ENCODE measurements around the gene PKN2. TPM values are rescaled to one million over a fixed set of nuclear protein-coding genes. Genes with fewer than 3 reads are reported as not detected.

The PKN2 gene
- total and polyA plus RNA-seq, 2 donors (not counting 1 experiment from before 2014, with no cell fraction given), result 11.9 to 51.6 TPM

DNA sequence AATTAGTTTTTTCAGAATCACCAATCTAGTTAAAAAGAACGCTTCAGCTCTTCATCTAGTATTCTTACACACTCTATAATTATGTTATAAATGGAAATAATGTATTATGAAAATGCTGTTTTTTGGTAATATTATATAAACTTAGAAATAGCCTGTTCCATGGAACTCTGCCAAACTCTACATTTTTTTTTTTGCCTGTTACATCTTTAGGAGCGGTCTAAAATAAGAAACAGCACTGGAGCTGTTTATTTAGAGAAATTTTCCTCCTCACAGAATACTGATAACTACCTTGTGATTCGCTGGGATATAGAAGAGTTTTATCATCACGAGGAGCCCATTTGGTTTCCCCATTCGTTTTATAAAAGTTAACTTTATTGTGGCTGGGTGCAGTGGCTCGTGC lies 58.5 kb downstream of the PKN2 start:
- peaks cover 17% of the 10 kb centered on the region for H3K4me1 Mint-ChIP-seq

GRCh38 chr1:88744142-88744541 lies 60.1 kb downstream of the PKN2 start:
- H3K4me3 ChIP-seq (ENCODE audit: control extremely low read depth in 1 of 5, extremely low read depth in 1 of 5, insufficient read depth in 1 of 5, low read depth in 2 of 5, low read length in 4 of 5), result no peak overlapping the region
- no peak overlapping the region for H3K4me3 Mint-ChIP-seq
- TF ChIP-seq EZH2 (IDR thresholded peaks at IDR 0.05; ENCODE audit: borderline replicate concordance, insufficient read depth, low read depth, low read length, poor library complexity, severe bottlenecking) (no peak), CTCF (IDR thresholded peaks at IDR 0.05) (no peak)
- ChIA-PET POLR2A (no interaction called here), CTCF (interaction anchor here (1.3 kb wide), 1 partner anchor 15 kb away, joined by 4 read pairs; no protein-coding TSS in a partner anchor)
- H3K4me1 Mint-ChIP-seq, result peaks cover 14% of the 10 kb centered on the region
- H3K27ac Mint-ChIP-seq, result no peak overlapping the region
- H3K36me3 ChIP-seq (replicated peaks in 1 of 2; ENCODE audit: control extremely low read depth in 1 of 2, control insufficient read depth in 1 of 2, extremely low read depth in 1 of 2, insufficient read depth in 2 of 2, low read length in 1 of 2), result peaks cover 4 to 11% of the 10 kb centered on the region in 2 experiments
- no peaks in the 10 kb centered on the region for H3K79me2 ChIP-seq (ENCODE audit: control insufficient read depth, insufficient read depth, low read length)
- H3K9ac ChIP-seq (ENCODE audit: low read length), result no peak overlapping the region
- no peaks in the 10 kb centered on the region for H3K27me3 Mint-ChIP-seq
- intact Hi-C loops (cut with micrococcal nuclease), result no loop called here
- H3K4me2 ChIP-seq (replicated peaks; ENCODE audit: low read depth, low read length, poor library complexity, severe bottlenecking), result no peak overlapping the region
- no peak for DNase-seq
- WGBS (ENCODE audit: insufficient coverage), result 90% methylated on average over 3 of the region's 3 CpGs
- no peak overlapping the region for H3K27ac ChIP-seq (ENCODE audit: low read length in 2 of 2)
- no peaks in the 10 kb centered on the region for H3K27me3 ChIP-seq (replicated peaks in 1 of 4; ENCODE audit: control extremely low read depth in 1 of 4, control insufficient read depth in 3 of 4, insufficient read depth in 4 of 4, low read length in 3 of 4)
- H3K9me3 Mint-ChIP-seq (ENCODE audit: insufficient read depth), result no peaks in the 10 kb centered on the region
- no peak for ATAC-seq (ENCODE audit: low read depth)
- H3K9me3 ChIP-seq (ENCODE audit: control extremely low read depth in 1 of 3, control insufficient read depth in 2 of 3, insufficient read depth in 1 of 3, low read length in 2 of 3), result no peaks in the 10 kb centered on the region
- no peak overlapping the region for H2AFZ ChIP-seq (ENCODE audit: insufficient read depth, low read depth, low read length, poor library complexity, severe bottlenecking)
- H4K20me1 ChIP-seq (ENCODE audit: control insufficient read depth, insufficient read depth, low read length, poor library complexity, severe bottlenecking), result peaks cover 4% of the 10 kb centered on the region
- H3K4me1 ChIP-seq (ENCODE audit: control insufficient read depth in 2 of 2, insufficient read depth in 2 of 2, low read length in 2 of 2), result no peaks in the 10 kb centered on the region

More for the DNA sequence above, 58.5 kb downstream of the PKN2 start:
- H2AFZ ChIP-seq (ENCODE audit: insufficient read depth, low read depth, low read length, poor library complexity, severe bottlenecking), result no peak overlapping the region
- peaks cover 5% of the 10 kb centered on the region for H3K79me2 ChIP-seq (ENCODE audit: control insufficient read depth, insufficient read depth, low read length)
- peaks cover 6% of the 10 kb centered on the region for H4K20me1 ChIP-seq (ENCODE audit: control insufficient read depth, insufficient read depth, low read length, poor library complexity, severe bottlenecking)
- Mint-ChIP-seq H3K4me3 (no peak overlapping the region), H3K27me3 (no peaks in the 10 kb centered on the region), H3K9me3 (ENCODE audit: insufficient read depth) (no peaks in the 10 kb centered on the region), H3K27ac (no peak overlapping the region)
- H3K27me3 ChIP-seq (replicated peaks in 1 of 4; ENCODE audit: control extremely low read depth in 1 of 4, control insufficient read depth in 3 of 4, insufficient read depth in 4 of 4, low read length in 3 of 4), result no peaks in the 10 kb centered on the region
- CTCF ChIA-PET, result no interaction called here
- no peak overlapping the region for H3K4me3 ChIP-seq (ENCODE audit: control extremely low read depth in 1 of 5, extremely low read depth in 1 of 5, insufficient read depth in 1 of 5, low read depth in 2 of 5, low read length in 4 of 5)
- TF ChIP-seq CTCF (IDR thresholded peaks at IDR 0.05) (no peak), EZH2 (IDR thresholded peaks at IDR 0.05; ENCODE audit: borderline replicate concordance, insufficient read depth, low read depth, low read length, poor library complexity, severe bottlenecking) (no peak)
- ATAC-seq (ENCODE audit: low read depth), result no peak
- no peak overlapping the region for H3K4me2 ChIP-seq (replicated peaks; ENCODE audit: low read depth, low read length, poor library complexity, severe bottlenecking)
- POLR2A ChIA-PET, result no interaction called here
- no peak overlapping the region for H3K27ac ChIP-seq (ENCODE audit: low read length in 2 of 2)
- peaks cover 0 to under 1% (median 0%) of the 10 kb centered on the region in 3 donors for H3K9me3 ChIP-seq (ENCODE audit: control extremely low read depth in 1 of 3, control insufficient read depth in 2 of 3, insufficient read depth in 1 of 3, low read length in 2 of 3)
- intact Hi-C loops (cut with micrococcal nuclease), result no loop called here
- H3K9ac ChIP-seq (ENCODE audit: low read length), result no peak overlapping the region
- no peaks in the 10 kb centered on the region for H3K4me1 ChIP-seq (ENCODE audit: control insufficient read depth in 2 of 2, insufficient read depth in 2 of 2, low read length in 2 of 2)
- no peak for DNase-seq
- H3K36me3 ChIP-seq (replicated peaks in 1 of 2; ENCODE audit: control extremely low read depth in 1 of 2, control insufficient read depth in 1 of 2, extremely low read depth in 1 of 2, insufficient read depth in 2 of 2, low read length in 1 of 2), result peaks cover 4 to 11% of the 10 kb centered on the region in 2 experiments
- 100% methylated on average over 2 of the region's 6 CpGs for WGBS (ENCODE audit: insufficient coverage)
